Right lung (tissue), 10 donors: ENCODE measurements around the gene DGKH. TPM values are rescaled to one million over a fixed set of nuclear protein-coding genes. Genes with fewer than 3 reads are reported as not detected.
A peak's percentile ranks its signal among the peaks of the same experiment; 100 is the strongest.

Source experiments
- DNase-seq, 2 donors: peaks; one replicate each; pipeline ENCODE4 v3.0.0-alpha.2; 2013
- long read RNA-seq, 8 donors: transcript quantifications; one replicate each; lab custom pipeline, GENCODE V29; 2026
- polyA plus RNA-seq, 5 donors: library from polyadenylated mRNA; unstranded; fragments of 120-200 nt; gene quantifications; one replicate each; pipeline versions ENCODE4 v1.2.1 to v1.2.3, GENCODE V29; 2013; ENCODE audit warnings: inconsistent platforms in 1 of 5, low replicate concordance in 1 of 5; ENCODE audit not compliant: insufficient read length in 5 of 5, insufficient read depth in 1 of 5

DGKH gene, protein sequence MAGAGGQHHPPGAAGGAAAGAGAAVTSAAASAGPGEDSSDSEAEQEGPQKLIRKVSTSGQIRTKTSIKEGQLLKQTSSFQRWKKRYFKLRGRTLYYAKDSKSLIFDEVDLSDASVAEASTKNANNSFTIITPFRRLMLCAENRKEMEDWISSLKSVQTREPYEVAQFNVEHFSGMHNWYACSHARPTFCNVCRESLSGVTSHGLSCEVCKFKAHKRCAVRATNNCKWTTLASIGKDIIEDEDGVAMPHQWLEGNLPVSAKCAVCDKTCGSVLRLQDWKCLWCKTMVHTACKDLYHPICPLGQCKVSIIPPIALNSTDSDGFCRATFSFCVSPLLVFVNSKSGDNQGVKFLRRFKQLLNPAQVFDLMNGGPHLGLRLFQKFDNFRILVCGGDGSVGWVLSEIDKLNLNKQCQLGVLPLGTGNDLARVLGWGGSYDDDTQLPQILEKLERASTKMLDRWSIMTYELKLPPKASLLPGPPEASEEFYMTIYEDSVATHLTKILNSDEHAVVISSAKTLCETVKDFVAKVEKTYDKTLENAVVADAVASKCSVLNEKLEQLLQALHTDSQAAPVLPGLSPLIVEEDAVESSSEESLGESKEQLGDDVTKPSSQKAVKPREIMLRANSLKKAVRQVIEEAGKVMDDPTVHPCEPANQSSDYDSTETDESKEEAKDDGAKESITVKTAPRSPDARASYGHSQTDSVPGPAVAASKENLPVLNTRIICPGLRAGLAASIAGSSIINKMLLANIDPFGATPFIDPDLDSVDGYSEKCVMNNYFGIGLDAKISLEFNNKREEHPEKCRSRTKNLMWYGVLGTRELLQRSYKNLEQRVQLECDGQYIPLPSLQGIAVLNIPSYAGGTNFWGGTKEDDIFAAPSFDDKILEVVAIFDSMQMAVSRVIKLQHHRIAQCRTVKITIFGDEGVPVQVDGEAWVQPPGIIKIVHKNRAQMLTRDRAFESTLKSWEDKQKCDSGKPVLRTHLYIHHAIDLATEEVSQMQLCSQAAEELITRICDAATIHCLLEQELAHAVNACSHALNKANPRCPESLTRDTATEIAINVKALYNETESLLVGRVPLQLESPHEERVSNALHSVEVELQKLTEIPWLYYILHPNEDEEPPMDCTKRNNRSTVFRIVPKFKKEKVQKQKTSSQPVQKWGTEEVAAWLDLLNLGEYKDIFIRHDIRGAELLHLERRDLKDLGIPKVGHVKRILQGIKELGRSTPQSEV
- 10 to 100 TPM in 4 of 5 donors, 1 to 10 TPM in 1; 7.6 to 12.3 (median 11.0) TPM for polyA plus RNA-seq
- long read RNA-seq, donor 1 = 0 reads
- long read RNA-seq, donor 2 = 0 reads
- long read RNA-seq, donor 3 = 0 reads
- long read RNA-seq, donor 4 = 0 reads
- long read RNA-seq, donor 5 = 0 reads
- long read RNA-seq, donor 6 = 0 reads
- long read RNA-seq, donor 7, partial matches to known transcripts = 19 of 19 reads
- long read RNA-seq, donor 7, other reads (novel, unspliced or antisense) = 0 of 19 reads
- long read RNA-seq, donor 8 = 0 reads

DNA sequence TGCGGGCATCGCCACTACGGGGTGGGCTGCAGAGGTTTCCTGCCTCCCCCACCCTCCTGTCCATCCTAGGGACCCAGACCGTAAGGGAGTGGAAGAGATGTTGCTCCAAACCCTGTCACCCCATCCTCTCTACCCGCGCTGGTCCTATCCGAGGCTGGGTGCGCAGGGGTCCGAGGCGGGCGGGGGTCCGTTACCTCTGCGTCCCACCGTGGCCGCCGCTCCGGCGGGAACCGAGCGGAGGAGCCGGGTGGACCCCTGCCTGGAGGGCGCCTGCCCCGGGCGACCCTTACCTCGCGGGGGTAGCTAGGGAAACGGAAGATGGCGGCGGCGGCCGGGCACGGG is at the start of gene DGKH:
Gene DGKH (plus strand): TSS at position 307 of the 342 bp plus-strand sequence. CDS start 126 bp downstream, outside the sequence.
- DNase-seq = no peak

DNA sequence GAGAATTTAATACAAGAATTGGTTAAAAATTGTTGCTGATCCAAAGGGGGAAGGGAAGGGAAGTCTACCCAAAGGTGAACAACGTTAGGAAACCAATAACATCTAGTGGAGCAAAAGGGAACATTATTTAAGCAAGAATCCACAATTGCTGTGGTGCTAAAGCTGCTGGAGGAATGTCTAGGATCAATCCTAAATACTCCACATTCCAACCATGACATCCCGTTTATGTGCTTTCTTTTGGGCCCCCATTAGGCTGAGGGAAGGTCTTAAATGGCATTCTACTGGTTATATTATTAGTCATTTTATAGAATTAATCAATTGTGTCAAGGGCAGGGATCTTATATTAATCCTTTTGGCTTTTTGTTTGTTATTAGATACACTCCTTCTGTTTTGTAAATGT is 47.6 kb upstream of the DGKH start:
- no peak for DNase-seq

DNA sequence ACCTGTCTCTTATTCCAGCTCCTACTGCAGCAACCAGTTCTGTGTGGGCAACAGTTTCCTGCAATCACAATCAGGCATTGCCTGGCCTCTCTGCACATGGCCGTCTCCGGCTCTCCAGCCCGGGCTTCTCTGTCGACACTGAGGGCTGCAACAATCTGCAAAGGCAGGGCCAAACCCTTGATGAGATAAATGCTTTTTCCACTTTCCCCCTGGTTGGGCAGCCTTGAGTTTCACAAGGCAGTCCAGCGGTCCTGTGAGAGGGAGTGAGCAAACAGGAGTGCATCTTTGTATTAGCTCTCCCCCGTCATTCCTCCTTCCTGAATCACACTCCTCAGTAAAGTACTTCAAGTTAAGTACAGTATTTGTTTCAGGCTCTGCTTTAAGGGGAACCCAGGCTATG is 46.9 kb upstream of the DGKH start:
- DNase-seq = peak in 1 of 2 donors; percentile 17

DNA sequence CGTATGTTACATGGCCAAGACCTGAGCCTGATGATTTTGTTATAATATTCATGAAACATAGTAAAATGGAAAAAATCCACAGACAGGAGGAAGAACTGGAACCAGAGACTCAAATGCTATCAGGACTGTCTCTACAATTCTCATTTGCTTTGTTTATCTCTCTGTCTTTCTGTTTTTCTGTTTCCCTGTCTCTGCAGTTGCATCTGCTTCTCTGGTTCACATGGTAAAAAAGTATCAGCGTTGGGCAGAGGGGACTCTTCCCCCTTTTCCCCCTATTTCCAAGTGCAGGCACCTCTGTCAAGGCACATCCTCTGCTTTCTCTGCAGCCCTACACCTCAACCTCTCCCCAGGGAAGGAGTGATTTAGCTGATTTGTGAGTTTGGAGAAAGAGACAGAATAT is 46.4 kb upstream of the DGKH start:
- DNase-seq = no peak

DNA sequence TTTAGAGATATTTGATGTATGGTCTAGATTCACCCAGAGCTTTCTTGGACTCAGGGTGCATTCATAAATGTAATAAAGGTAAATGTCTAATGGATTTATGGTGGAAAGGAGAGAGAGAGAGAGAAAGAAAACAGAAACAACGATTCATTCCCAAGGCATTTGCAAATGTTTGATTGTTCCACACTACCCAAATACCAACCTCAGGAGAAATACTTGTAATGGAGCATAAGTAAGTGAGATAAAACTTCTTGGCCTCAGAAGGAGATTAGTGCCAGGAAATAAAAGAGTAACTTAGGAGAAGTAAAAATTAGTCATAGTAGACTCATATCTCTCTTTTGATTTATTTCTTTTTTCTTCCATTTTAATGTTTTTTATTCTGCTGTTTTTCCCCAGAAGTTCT is 40.6 kb upstream of the DGKH start:
- no peak for DNase-seq

DNA sequence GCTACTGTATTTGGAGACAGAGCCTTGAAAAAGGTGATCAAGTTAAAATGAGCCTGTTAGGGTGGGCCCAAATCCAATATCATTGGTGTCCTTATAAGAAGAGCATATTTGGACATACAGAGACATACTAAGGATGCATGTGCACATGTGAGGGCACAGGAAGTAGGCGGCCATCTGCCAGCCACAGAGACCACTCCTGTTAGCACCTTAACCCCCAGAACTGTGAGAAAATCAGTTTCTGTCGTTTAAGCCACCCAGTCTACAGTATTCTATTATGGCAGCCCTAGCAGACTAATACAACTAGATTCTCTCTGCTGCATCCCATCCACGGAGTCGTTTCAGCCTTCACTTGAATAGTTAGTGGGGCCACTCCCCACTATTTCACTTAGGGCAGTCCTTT is 39.4 kb upstream of the DGKH start:
- no peak for DNase-seq

DNA sequence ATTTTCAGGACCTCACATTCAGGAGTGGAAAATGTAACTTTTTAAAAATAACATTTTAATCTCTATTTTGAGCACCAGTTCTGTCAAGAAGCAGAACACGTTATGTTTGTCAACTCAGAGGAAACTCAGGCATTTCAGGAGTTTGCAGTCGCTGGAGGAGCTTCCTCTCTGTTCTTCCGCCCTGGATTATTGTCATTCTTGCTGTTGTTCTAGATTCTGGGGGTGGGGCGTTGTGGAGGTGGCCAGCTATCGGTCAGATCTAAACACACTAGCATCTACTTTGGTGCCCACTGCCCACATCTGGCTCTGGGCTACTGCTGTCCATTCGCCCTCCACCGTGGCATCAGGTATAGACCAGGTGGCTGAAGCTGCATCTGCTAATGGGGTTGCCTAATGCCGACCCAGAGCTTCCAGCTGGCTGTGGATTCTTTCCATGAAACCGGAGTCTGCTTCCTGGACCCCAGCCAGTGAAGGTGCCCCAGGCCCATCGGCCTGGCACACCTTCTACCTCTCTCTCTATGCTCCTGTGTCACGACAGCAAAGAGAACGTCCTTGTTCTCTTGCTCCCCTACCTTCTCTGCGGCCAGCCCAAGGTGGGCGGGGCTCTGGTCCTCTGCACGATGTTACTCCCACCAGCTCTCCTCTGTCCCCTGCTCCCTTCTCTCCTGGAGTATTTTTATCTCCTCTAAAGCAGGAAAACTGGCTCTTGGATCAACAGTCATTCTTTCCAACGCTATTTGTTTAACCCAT is 36.7 kb upstream of the DGKH start:
- DNase-seq = peak; percentile 9

DNA sequence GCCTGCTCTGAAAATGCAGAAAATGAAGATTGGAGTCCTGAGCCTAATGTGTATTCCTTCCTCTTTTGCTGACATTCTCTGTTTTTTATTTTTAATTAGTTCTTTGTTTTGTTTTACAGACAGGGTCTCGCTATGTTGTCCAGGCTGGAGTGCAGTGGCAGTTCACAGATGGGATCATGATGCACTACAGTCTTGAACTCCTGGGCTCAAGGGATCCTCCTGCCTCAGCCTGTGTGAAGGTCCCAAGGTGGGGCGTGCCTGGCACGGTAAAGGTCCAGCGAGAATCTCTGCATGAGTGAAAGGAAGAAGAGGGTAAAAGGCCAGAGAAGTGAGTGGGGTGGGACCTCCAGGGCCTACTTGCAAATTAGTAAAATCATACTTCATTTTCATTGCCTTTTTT is 34.3 kb upstream of the DGKH start:
- DNase-seq = no peak

DNA sequence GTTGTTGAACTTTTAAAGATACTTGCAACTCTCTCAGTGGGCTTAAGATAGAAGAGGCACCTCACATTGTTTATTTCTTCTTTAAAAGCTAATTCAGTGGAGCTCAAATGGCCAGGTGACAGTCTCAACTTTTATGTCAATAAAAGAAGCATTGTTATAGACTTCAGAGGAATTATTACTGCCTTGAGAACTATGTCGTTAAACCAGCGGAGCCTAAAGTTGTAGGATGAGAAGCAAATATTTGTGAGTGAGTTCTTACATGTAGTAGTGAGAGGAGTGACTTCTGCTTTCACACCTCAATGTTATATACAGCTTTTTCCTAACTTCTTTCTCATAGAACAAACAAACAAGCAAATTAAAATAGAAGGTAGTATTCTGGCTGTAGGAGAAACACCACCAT is 31.2 kb upstream of the DGKH start:
- DNase-seq = no peak

DNA sequence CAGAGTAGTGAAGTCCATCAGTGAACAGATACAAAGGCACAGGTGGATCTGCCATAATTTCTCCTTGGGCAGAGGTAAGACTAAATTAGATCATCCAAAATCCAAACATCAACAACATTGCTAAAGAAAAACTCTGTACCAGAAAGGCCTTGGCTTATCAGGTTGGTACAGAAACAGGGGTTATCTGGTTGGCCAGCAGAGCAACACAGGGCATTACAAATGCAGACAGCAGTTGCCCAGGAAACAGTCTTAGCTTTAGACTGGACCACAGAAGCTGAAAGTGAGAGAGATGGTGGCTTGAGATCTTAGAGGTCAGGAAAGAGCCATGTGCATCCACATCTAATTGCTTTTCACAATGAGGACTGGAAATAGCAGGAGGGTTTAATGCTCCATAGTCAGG is 26.6 kb upstream of the DGKH start:
- no peak for DNase-seq

DNA sequence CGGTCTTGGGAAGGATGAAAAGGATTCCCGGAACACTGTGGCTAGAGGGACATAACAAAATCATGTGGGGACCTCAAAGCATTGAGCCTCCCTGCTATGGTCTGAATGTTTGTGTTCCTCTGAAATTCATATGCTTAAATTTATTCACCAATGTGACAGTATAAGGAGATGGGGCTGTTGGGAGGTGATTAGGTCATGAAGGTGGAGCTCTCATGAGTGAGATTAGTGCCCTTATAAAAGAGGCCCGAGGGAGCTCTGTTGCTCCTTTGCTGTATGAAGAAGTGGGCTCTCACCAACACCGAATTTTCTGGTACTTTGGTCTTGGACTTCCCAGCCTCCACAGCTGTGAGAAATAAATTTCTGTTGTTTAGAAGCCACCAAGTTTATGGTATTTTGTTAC is 26.1 kb upstream of the DGKH start:
- DNase-seq = no peak

DNA sequence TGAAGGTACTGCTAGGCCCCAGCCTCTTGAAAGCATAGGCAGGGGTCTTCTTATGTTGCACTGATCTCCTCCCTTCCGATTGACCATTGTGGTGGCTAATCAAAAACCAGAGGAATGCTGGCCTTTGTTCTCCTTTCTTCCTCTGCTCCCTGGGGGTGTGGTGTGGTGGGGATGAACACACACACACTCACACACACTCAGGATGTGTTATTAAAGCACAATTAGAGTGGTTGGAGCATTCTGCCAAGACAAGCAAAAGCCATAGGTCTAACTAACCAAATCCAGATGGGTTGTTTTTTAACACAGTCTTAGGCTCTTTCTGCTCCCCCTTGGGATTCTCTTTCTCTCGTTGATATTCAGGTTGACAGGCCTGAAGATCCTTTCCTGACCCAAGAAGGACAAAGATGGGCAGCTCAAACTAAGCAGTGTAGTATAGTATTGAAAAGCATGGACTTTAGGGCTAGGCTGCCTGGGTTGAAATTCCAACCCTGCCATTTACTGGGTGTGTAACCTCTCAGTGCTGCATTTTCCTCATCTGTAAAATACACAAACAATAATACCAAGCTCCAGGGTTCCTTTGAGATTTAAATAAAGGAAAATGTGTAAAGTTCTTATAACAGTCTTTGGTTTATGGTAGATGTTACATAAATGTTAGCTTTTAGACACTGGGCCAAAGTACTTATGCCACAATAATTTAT is 25.5 kb upstream of the DGKH start:
- no peak for DNase-seq

DNA sequence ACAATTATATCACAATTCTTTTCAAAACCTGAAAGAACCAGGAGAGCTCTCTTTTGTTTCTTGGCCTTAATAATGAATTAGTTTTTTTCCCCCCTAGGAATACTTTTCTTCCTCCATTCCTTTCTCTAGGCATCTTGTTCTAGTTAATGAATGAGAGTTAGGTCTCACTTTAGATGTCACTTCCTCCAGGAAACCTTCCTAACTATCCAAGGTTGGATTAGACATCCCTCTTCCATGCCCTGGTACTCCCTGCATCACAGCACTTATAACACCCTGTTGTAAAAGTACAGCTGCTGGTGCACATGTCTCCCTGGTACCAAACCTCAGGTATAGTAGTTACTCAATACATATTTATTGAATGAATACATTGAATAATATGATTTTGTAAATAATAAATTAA is 21.2 kb upstream of the DGKH start:
- DNase-seq = no peak

DNA sequence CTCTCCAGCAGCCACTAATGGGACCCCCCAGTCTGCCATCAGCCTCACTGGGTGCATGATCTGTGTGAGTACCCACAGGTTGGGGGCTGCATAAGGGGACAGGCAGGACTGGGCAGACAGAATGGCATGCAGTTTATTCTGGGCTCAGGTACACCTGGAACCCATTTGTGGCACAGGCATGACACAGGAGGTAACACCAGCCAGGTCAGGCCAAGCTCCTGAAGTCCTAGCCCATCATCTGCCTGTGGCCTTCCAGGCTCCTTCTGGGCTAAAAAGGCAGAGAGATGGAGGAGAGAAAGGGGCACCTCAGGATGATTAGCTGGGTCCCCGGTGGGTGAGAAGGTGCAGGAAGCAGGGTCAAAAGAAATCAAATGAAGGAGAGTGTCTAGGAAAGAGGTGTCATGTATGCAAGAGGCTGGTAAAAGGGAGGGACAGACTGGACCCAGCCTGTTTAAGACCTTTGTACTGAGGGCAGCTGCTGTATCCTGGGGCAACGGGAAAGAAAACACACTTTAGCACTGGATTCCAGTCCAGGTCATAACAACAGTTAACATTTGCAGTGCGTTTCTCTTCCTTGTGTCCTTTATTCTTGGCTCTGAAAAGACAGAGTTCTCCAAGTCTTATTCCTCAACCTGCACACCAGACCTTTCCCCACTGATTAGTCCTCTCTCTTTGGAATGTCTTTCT is 20.2 kb upstream of the DGKH start:
- no peak for DNase-seq

DNA sequence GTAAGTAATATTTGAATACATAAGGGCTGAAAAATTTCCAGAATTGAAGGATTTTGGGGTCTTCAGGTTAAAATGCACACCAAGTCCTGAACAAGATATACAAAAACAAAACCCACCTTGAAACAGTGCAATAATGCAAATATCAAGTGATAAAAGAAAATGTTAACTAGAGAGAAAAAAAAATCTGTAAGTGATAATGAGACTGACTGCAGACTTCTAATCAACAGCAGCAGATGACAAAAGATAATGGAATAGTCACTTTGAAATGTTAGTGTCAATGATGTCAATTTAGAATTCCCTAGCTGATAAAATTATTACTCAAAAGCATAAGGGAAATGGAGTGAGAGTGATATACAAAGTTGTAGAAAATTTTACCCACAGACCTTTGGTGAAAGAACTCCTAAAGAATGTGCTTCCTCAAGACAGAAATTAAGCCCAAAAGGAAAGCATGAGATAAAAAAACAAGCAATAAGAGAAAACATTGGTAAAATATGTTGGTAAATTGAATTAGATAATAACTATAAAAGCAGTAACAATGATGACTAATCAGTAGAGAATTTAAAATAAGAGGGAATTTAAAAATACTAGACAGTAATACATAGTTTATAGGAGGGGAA is 12.4 kb upstream of the DGKH start:
- no peak for DNase-seq

DNA sequence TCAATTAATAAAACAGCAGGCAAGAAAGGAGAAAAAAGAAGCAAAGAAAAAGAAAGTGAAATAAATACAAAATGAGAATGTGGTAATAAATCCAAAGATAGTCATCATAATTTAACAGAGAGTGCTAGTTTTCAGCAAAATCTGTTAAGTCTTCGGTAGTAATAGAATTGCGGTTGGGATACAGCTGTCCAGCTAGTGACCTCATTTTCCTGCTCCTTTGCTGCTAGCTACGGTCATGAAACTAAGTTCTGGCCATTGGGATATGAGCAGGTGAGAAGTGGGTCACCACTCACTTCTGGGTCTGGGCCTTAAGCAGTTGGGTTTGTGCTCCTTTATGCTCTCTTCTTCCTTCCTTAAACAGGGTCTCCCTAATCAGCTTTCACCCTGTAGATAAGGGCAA is 11.7 kb upstream of the DGKH start:
- no peak for DNase-seq

DNA sequence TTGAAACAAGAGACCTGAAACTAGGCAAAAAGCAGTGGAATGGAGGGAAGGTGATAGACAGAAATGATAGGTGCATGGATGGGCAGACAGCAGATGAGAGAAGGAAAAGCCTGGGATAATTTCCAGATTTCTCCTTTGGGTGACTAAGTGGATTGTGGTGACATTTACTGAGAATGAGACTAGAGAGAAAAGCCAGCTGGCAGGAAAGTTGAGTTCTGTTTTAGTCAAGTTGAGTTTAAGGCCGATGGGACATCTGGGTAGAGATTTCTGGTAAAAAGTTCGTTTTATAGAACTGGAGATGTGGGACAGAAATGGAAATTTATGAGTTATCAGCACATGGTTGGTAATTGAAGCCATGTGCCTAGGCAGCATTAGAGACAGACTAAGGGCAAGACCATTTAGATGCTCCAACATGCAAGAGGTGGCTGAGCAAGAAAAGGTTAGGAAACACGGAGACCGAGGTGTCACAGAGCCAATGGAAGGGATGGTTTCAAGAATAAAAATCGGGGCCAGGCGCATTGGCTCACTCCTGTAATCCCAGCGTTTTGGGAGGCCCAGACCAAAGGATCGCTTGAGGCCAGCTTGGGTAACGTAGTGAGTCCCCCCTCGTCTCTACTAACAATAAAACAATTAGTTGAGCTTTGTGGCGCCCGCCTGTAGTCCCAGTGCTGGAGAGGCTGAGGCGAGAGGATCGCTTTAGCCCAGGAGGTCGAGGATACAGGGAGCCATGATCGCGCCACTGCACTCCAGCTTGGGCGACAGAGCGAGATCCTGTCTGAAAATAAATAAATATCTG is 9.6 kb upstream of the DGKH start:
- no peak for DNase-seq

DNA sequence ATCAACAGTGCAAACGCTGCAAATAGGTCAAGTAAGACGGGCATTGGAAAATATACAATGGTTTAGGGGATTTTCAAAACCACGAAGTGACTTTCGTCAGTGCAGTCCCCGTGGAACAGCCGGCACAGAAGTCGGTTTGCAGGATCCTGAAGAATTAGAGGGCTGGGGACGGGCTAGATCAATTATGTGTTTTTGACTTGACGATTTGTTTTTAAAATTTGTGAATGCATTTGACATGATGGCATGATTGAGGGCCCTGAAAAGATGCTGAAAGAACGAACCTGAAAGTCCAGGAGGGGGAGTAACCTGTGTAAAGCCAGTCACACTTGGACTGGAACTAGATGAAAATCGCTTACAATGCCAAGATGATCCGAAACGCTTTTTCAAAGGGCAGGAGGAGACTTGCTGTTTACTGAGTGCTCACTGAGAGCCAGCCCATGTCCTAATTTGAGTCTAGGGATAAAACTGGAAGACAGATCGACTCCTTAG is 8.9 kb upstream of the DGKH start:
- no peak for DNase-seq
